ENCODE results near the gene FAM53B.

- no peak for TF ChIP-seq TAF1 (IDR thresholded peaks at IDR 0.05; ENCODE audit: borderline replicate concordance, low read depth, low read length)
- TF ChIP-seq POLR2AphosphoS5 (IDR thresholded peaks at IDR 0.05; ENCODE audit: low read depth, low read length), result no peak
- no peak for TF ChIP-seq POLR2A (IDR thresholded peaks at IDR 0.05; ENCODE audit: low read depth, low read length)
Measured at GRCh38 chr10:124637091-124637700, 107.0 kb downstream of the FAM53B start.

All from GM12892 (cell line).